Glomerular endothelial cell (primary cell): Measurements from ENCODE around the gene AMBRA1. TPM values are rescaled to one million over a fixed set of nuclear protein-coding genes. Genes with fewer than 3 reads are reported as not detected.

Experiments
- DNase-seq: peaks from one replicate; pipeline ENCODE4 v3.0.0-alpha.2; 2011; ENCODE audit warnings: low read depth, low spot score; ENCODE audit errors: extremely low read depth
- total RNA-seq: library from RNA; depleted of rRNA; stranded (reverse); fragments of >200 nt; gene quantifications from 2 replicates; pipeline ENCODE4 v1.2.3, GENCODE V29; 2015

The AMBRA1 gene
- total RNA-seq, 1 donor from 2014 or later = 38.5 TPM

DNA sequence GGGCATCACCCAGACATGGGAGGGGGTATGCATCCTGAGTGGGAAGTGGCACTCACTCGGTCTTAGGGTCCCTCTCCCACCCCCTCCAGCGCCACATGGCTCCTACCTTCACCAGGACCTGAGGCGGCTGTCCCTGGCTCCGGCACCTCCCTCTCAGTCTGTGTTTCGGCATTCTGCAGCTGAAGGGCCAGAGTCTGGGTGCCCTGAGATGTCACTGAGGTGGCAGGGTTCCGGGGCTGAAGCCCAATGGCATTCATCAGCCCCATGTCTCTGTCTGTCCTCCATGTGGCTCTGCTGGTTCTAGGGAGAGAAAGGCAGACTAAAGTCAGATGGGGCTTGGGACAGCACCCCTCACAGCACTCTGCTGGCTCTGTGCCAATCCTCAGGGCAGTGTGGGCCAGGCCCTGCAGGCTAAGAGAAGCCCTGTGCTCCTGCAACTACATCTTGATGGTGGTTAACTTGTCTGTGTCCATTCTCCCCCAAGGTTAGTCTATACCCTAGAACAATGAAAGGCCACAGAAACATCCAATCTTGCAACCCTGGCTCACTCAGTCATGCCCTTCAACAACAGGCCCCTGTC, 185.3 kb downstream of the AMBRA1 start:
- DNase-seq = no peak

DNA sequence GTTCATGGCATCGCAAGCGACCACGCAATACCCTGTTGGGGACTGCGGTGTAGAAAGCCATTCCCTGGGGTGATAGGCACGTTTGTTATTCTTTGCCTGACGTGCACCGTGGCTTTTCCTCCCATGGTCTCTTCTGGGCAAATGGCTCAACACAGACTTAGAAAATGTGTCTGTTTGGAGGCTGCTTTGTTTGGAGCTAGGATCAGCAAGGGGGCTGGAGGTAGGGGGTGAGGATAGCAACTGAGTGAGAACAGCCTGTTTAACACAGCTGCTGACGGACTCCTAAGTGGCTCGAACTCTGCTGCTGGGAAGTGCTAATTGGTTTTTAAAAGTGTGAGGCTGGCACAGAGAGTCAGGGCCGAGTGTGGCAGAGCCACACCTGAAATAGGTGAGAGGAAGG, 186.2 kb downstream of the AMBRA1 start:
- no peak for DNase-seq

DNA sequence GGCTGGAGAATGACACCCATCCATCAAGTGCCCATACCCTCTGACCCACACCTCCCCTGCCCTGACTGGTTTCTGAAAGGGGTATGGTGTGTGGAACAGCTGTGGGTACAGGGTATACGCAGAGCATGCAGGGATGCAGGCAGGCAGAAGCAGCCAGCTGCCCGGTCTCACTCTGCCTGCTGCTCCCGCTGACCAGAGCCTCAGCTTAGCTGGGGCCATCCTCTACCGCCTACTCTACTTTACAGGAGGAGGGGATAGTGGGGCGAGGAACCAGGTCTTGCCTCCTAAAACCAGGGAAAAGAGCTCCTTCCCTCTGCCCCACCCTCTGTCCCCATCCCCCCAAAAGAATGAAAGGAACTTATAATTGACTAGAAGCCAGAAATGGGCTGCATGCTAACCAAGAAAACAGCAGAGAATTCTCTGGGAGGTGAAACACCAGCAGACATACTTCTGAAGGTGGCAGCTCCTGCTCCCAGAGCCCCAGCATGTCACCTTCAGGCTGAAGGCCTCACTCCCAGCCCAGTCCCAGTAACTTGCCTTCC, 189.3 kb downstream of the AMBRA1 start:
- no peak for DNase-seq

DNA sequence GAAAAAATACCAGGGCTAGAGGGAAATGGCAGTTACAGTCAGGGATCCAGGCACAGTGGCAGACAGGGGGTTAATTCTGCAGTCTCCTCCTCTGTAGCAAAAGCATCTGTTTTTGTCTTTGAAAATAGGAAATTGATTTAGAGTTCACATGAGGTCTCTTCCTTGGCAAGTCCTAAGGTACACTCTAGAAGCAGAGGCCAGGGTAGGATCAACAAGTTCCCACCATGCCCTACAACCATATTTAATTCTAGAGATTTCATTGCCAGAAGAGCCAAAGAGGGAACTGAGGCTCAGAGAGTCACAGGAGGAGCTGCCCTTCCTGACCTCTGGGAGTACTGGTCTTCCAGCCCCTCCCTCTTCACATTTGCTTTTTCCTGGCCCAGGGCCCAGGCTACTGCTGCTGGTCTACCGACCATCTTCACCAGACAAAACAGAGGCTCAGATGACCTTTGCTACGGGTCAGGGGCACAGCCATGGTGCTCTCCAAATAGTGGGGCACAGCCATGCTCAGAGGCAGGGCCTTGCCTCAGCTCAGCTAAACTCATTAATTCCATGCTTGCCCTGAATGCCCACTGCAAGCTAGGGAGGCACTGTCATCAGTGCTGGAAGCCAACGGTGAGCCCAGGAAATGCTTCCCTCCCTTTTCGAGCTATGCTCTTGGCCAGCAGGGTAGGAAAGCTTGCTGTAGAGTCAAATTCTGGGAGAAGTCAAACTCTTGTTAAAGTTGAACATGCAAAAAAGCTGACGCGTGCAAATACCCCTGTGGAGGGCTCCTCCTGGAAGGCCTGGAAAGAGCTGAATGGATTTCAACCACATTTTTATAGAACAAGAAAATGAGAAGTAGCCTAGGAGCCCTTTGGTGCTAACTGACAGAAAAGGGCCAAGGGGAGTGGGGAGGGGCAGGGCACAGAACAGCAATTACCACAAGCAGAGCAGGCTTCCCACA, 190.6 kb downstream of the AMBRA1 start:
- no peak for DNase-seq

DNA sequence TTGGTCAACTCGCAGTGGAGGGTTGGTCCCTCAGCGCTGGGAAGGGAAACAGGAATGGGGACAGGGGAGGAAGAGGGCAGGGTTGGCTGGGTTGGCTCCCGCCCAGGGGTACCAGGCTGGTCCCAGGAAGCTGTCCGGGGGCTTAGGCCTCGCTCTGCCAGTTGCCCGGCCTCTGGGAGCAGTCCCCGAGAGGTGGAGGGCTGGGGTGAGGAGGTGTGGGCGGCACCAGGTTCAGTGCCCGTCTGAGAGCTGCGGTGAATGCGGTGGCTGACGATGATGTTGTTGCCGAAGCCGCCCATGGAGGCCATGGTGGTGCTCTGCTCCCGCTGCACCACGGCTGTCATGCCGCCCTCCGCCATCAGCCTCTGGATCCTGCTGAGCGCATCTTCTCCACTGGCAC, 196.3 kb downstream of the AMBRA1 start:
- no peak for DNase-seq

DNA sequence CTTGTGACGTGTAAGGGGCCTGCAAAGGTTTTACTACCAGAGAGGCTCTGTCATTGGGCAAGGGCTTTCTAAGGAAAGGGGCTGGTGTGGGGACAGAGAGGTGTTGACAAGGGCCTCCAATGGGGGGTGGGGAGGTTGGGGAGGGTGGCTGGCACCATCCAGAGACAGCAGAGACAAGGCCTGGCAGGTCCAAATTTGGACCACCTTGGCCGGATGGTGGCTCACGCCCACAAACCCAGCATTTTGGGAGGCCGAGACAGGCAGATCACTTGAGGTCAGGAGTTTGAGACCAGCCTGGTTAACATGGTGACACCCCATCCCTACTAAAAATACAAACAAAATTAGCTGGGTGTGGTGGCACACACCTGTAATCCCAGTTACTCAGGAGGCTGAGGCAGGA, 200.1 kb downstream of the AMBRA1 start:
- DNase-seq = no peak

DNA sequence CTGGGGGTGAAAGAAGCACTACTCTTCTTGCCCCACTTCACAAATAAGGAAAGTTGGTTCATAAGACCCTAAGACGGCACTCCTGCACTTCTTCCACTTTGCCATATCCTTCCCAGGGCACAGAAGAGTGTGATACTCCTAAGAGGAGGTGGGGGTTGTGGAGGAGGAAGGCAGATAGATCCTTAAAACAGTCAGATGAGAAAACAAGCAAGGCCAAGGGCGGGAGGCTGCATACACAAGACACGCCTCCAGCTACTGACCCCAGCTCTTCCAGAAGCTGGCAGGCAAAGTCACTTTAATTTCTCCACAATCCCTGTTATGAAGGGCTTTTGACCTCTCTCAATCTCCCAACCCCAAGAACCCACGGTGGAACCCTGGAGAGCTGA, 200.6 kb downstream of the AMBRA1 start:
- no peak for DNase-seq

DNA sequence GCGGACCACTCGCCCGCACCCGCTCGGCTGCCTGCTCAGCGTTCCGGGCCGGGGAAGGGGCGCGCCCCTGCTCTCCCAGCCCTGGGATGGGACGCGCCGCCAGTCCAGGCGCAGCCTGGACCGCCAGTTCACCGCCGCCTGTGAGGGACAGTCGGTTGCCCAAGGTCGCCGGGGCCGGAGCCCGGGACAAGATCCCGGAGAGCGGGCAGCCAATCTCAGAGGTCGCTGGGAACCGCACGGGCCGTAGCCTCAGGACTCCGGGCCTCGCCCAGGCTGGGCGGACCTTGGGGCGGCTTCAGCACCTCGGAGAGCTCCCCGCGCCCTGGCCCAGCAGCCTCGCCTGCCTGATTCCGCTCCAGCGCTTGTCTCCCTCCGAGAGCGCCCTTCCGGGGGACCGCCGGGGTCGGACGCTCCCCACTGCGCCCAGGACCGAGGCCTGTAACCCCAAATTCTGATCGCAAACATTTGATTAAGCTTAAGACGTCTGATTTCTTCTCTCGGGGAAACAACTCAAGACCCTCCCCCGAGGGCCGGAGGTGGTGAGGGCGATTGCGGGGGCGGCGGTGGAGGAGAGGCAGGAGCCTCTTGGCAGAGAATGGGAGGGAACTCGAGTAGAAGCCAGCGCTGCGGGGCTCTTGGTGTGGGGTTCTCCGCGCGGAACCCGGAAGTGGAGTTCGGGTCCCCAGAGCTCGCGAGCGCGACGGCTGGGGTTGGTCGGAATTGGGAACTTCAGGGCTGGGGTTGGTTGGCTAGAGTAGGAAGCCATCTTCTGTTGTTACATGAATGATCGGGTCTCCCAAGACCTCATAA, 201.2 kb downstream of the AMBRA1 start:
- no peak for DNase-seq

DNA sequence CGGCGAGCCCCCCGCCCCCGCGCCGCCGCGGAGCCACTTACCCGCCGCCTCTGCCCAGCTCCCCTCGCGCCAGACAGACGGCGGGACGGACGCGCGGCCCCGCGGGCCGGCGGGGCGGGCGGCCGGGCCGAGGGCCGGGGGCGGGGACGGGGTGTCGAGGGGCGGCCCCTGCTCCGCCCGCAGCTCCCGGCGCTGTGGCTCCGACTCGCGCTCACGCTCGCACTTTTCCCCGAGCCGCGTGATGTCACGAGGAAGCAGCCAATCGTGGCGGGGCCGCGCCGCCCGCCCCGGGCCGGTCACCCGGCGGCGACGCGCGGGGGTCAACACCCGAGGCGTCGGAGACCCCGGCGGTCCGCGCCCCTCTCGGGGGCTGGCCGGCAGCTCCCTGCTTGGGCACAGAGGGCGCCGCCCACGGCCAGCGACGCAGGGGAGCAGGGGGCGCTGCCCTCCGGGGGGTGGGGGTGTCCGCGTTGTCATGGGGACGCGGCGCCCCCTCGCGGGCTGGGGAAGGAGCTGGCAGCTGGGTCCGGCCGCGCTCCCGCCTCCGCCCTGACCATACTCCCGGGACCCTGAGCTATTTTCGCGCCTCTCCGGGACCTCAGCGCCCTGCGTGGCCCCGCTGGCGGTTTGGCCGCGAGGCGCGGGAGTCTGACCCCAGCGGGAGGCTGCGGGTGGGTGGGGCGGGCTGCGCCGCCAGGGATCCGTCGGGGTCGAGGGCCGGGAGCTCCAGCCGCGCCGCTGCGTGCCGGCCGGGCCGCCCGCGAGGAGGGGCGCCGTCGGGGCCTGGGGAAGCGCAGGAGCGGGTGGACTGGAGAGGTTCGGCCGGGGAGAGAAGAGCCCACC, 202.0 kb downstream of the AMBRA1 start, which contains the start of gene CHRM4:
Gene CHRM4 (minus strand): TSS at position 199 of the 843 bp plus-strand sequence. CDS start 5,219 bp downstream, outside the sequence.
- no peak for DNase-seq

DNA sequence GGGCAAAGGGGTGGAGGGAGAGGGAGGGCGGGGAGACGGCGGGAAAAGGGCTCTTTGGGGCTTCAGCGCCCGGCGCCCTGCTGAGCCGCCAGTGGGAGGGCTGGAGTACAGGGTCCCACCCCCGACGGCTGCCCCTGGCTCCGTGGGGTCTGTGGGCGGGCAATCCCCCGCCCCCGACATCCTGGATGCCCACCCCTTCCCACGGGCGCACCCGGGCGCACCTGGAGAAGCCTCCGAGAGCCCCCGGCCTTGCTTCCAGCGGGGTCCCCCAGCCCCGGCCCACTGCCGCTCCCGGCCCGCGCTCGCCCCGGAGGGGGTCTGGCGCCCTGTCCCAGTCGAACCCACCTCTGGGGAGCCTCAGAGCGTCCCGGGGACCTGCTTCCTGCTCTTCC, 202.6 kb downstream of the AMBRA1 start:
- DNase-seq = no peak

DNA sequence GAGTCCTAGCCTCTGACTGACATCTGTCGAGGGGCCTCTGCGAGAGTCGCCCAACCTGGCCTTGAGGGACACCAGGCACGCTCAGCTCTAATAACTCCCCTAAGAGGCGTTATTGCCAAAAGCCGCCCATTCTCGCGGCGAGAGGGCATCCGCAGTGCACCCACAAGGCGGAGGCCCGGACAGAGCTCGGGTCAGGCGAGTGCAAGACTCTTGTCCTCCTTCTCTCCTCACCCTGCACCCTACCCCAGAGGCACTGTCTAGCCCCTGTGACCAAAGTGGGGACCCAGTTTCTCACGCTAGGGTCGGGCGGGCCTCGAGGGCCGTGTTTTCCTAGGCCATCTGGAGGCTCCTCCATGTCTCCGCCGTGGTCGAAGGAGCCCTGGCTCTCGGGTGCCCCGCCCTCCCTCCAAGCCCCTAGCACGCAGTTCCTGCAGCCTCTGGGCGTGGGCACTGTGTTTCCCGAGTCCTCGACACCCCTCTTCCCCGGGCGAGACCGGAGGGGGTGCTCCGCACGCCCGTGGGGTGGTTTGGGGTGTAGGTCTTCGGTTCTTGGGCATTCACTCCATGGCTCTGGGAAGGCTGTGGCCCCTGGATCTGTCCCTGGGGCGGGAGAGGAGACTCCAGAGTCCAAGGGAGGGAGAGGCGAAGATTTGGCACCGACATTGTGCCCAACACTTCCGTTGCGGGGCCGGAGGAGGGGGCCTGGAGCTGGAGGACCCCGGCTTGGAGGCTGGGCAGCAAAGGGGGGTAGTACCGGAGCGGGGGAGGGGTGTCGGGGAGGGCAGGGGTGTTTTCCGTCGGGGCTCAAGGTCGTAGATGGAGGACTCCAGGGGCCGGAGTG, 203.3 kb downstream of the AMBRA1 start:
- no peak for DNase-seq

DNA sequence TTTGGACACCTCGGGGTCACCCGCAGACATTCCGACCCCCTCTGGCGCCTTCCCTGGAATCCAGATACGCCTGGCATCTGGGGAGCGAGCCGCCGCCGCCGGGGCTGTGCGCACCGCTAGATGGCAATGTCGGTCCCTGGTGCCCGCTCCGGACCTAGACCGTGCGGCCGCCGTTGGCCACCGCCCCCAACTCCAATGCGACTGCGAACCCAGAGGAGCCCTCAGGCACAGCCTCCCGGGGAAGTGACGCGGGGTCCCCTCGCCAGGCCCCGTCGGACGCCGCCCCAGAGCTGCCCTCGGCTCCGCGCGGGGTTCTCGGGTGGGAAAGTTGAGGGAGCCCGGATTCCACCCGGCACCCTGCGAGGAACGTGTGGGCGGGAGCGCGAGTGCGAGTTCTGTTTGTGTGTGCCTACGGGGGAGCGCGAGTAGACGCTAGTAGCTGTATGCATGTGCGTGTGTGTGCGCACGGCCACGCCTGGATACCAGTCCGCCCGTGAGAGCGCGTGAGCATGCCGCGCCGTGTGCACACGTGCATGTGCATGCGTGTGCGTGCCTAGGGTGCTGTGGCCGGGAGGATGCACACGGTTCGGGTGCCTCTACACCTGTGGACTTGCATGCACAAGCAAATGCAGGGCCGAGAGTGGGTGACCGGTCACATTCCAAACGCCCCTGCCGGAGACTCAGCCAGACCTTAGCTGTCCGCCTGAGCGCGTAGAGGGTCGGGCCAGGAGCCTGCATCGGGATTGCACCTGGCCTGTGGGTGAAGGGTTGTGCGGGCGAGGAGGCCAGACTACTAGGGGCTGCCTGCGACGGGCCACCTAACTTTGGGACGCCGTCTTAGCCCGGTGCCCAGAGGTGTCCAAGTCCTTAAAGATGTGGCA, 204.1 kb downstream of the AMBRA1 start:
- DNase-seq = no peak

DNA sequence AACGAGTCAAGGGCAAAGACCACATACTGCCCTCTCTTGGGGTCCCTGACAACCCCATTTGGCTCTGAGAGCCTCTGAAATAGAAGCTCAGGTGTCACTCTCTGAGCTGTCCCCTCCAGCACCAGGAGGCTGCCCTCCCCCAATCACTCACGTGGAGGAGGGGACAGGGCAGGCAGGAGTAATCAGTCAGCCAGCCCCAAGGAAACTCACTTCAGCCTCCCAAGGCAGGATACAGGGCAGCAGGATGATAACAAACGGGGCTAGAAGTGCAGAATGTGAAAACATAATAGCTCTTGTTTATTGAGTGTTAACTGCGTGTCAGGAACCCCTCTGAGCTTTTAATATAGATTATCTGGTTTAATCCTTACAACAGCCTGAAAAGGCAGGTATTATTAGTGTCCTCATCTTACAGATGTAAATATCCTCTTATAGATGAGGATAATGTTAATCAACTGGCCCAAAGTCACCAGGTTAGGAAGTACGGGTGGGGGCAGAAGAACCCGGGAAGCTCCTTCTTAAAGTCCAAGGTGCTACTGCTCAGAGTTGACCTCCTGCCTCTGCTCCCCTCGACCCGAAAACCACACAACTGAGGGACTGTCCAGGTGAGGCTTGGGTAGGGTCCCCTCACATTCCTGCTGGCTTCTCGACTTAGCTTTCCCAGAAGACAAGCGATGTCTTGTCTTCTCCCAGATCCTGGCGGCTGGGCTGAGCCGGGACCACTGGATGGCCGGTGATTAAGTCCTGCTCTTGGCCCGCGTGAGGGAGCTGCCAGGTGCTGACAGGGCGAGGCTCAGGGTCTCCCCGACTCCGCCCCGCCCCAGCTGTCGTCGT, 205.0 kb downstream of the AMBRA1 start:
- no peak for DNase-seq

DNA sequence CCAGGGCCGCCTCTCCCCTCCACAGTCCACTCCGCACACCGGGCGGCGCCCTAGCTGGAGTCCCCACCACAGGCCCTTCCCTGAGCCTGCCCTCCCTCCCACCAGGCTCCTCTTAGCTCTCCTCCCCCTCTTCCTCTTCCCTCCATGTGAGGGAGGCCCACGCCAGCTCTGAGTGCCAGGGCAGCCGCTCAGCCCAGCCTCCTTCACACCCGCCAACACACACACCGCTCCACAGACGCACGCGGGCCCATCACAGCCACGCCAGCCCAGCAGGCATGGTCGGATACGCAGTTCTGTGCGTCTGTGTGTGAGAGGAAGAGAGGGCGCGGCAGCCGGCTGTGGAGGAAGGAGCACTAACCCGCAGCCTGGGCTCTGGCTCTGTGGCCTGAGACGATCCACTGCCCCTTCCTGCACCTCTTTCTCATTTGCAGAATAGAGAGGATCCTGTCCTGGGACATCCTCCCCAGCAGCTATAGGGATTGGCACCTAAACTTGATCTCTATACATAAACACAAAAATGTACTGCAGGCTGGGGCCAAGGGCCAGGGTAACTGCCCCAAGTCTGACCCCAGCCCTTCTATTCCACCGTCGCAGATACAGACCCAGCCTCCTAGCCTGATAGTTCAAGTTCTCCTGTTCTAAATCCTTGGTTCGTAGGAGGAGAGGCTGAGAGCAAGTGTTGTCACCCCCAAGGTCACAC, 205.8 kb downstream of the AMBRA1 start:
- no peak for DNase-seq

DNA sequence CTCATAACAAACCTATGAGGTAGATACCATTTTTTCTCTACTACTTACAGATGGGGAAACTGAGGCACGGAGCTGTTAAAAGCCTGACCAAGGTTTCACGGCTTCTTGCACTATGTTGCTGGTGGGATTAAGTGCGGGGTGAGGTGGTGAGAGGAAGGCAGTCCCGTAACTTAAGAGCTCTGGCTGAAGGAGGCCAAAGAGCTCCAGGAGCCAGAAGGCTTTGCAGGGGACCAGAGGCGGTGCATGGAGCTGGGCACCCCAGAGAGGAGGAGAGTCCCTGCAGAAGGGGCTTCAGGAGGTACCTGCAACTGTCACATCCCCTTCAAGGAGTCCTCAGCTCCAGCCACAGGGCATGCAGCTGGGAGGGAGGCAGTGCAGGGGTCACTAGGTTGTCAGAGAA, 206.4 kb downstream of the AMBRA1 start:
- DNase-seq = no peak

DNA sequence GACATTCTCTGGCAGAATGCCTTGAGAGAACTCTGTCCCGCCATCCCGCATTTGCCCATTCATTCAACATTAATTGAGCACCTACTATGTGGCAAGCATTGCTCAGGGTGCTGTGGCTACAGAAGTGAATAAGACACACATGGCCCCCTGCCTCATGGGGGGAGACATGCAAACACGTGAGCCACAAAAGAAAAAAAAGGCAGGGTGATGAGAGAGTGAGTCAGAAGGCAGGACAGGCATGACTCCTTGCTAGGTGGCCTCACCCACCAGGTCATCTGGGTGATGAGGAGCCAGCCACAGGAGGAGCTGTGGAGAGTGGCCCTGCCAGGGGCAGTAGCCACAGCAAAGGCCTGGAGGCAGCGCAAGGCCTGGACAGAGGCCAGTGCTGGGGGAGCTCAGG, 207.1 kb downstream of the AMBRA1 start:
- DNase-seq = no peak
